ENCODE measurements around the gene SLC5A2.

DNA sequence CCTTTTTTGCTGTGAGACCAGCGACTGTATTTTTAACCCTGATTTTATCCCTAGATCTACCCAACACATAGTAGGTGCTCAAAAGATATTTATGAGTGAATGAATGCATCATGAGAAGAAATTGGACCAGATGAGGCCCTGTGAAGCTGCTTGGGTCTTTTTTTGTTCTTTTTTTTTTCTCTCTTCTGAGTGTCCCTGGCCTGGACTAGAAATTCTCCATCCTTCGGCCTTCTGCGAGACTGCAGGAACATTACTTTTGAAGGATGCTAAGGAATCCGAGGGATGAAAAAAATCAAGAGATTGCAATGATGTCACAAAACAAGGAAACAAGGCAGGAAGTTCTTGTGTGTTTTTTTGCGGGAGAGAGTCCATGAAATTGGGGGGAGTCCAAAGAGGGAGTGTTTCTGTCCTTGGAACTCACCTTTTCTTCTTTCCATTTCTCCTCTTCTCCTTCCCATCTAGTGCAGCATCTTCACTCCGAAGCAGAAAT is 25.8 kb downstream of the SLC5A2 start:
- no peak for TF ChIP-seq EZH2 (IDR thresholded peaks at IDR 0.05; ENCODE audit: borderline replicate concordance, low read depth, low read length, severe bottlenecking)
- TF ChIP-seq, protein P1, sequence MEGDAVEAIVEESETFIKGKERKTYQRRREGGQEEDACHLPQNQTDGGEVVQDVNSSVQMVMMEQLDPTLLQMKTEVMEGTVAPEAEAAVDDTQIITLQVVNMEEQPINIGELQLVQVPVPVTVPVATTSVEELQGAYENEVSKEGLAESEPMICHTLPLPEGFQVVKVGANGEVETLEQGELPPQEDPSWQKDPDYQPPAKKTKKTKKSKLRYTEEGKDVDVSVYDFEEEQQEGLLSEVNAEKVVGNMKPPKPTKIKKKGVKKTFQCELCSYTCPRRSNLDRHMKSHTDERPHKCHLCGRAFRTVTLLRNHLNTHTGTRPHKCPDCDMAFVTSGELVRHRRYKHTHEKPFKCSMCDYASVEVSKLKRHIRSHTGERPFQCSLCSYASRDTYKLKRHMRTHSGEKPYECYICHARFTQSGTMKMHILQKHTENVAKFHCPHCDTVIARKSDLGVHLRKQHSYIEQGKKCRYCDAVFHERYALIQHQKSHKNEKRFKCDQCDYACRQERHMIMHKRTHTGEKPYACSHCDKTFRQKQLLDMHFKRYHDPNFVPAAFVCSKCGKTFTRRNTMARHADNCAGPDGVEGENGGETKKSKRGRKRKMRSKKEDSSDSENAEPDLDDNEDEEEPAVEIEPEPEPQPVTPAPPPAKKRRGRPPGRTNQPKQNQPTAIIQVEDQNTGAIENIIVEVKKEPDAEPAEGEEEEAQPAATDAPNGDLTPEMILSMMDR (IDR thresholded peaks at IDR 0.05; ENCODE audit: borderline replicate concordance, extremely low read depth, low read length, poor library complexity, severe bottlenecking) = no peak

Measured in DND-41 (cell line).